GM23338 (cell line): Measurements from ENCODE around the gene CYP19A1. TPM values are rescaled to one million over a fixed set of nuclear protein-coding genes. Genes with fewer than 3 reads are reported as not detected.

ENCODE experiments used
- ATAC-seq: fragments of 200-7000 bp; cut with Tn5 transposase; 3 replicates; pipeline ENCODE4 v1.9.1; 2020
- DNase-seq: peaks from one replicate; pipeline ENCODE4 v3.0.0-alpha.2; 2015; ENCODE audit warnings: low spot score
- H2AFZ ChIP-seq: fragments of 200-600 bp; sonication (generic); 2 replicates; pipeline ENCODE4 v1.8.0; 2016; ENCODE audit warnings: antibody characterized with exemption, mild to moderate bottlenecking, moderate library complexity
- H3F3A ChIP-seq: fragments of 200-600 bp; sonication (generic); replicated peaks from 2 replicates; pipeline ENCODE4 v1.8.0; 2017; ENCODE audit warnings: antibody characterized with exemption, mixed run types, low read depth
- H3K27ac ChIP-seq: fragments of 200-600 bp; sonication (generic); 2 replicates; pipeline ENCODE4 v1.6.1; 2016; ENCODE audit warnings: low read depth
- H3K27me3 ChIP-seq: fragments of 200-600 bp; sonication (generic); 2 replicates; pipeline ENCODE4 v1.8.0; 2016; ENCODE audit warnings: mild to moderate bottlenecking, mixed run types, moderate library complexity; ENCODE audit not compliant: insufficient read depth
- H3K36me3 ChIP-seq: fragments of 200-600 bp; sonication (generic); 2 replicates; pipeline ENCODE4 v1.8.0; 2016; ENCODE audit warnings: mild to moderate bottlenecking; ENCODE audit not compliant: insufficient read depth
- H3K4me1 ChIP-seq: fragments of 200-600 bp; sonication (generic); 2 replicates; pipeline ENCODE4 v1.8.0; 2016; ENCODE audit warnings: mild to moderate bottlenecking, moderate library complexity; ENCODE audit not compliant: insufficient read depth
- H3K4me2 ChIP-seq: fragments of 200-600 bp; sonication (generic); 2 replicates; pipeline ENCODE4 v1.7.1; 2017; ENCODE audit warnings: mixed run types
- H3K4me3 ChIP-seq: fragments of 200-600 bp; sonication (generic); 2 replicates; pipeline ENCODE4 v1.6.1; 2016; ENCODE audit warnings: mixed run types
- H3K79me2 ChIP-seq: fragments of 200-600 bp; sonication (generic); replicated peaks from 2 replicates; pipeline ENCODE4 v1.8.0; 2017; ENCODE audit warnings: mild to moderate bottlenecking; ENCODE audit not compliant: insufficient read depth
- H3K9me2 ChIP-seq: fragments of 200-600 bp; sonication (generic); 2 replicates; pipeline ENCODE4 v1.8.0; 2017; ENCODE audit not compliant: insufficient read depth
- H4K20me1 ChIP-seq: fragments of 200-600 bp; sonication (generic); replicated peaks from 2 replicates; pipeline ENCODE4 v1.8.0; 2017; ENCODE audit warnings: mild to moderate bottlenecking; ENCODE audit not compliant: insufficient read depth
- H3K27ac Mint-ChIP-seq: 2 replicates; pipeline ENCODE4 v1.8.0; 2020; ENCODE audit warnings: inconsistent platforms, mild to moderate bottlenecking, moderate library complexity, mixed read lengths
- H3K27me3 Mint-ChIP-seq: 3 replicates; pipeline ENCODE4 v1.8.0; 2022; ENCODE audit warnings: low read depth, mild to moderate bottlenecking, moderate library complexity, mixed read lengths, inconsistent platforms; ENCODE audit not compliant: insufficient read depth, poor library complexity
- H3K36me3 Mint-ChIP-seq: 3 replicates; pipeline ENCODE4 v1.8.0; 2021; ENCODE audit warnings: low read depth, mild to moderate bottlenecking, inconsistent platforms, moderate library complexity, mixed read lengths
- H3K4me1 Mint-ChIP-seq: 3 replicates; pipeline ENCODE4 v1.8.0; 2020; ENCODE audit warnings: mild to moderate bottlenecking, inconsistent platforms, mixed read lengths
- H3K4me3 Mint-ChIP-seq: 3 replicates; pipeline ENCODE4 v1.8.0; 2021; ENCODE audit warnings: moderate library complexity, mild to moderate bottlenecking, inconsistent platforms, mixed read lengths
- H3K9me3 Mint-ChIP-seq: 3 replicates; pipeline ENCODE4 v1.8.0; 2020; ENCODE audit warnings: moderate library complexity, mild to moderate bottlenecking, inconsistent platforms, mixed read lengths
- CREB1 ChIP-seq: fragments of 250-450 bp; sonication (Bioruptor Pico); IDR thresholded peaks from 2 replicates; pipeline ENCODE4 v1.5.0; 2020; ENCODE audit warnings: low read depth, mild to moderate bottlenecking, moderate library complexity
- CTCF ChIP-seq, 2 experiments: fragments of 200-600 bp in 1 of 2; sonication (generic) in 1 of 2; conservative IDR thresholded peaks; 2 replicates each; pipeline versions ENCODE4 v1.5.1 to v1.6.1; 2016 to 2017; ENCODE audit warnings: antibody characterized with exemption in 2 of 2, low read depth in 2 of 2, mild to moderate bottlenecking in 2 of 2, moderate library complexity in 1 of 2
- EZH2 ChIP-seq: fragments of 200-600 bp; sonication (generic); IDR thresholded peaks from one replicate; pipeline ENCODE4 v1.8.0; 2017; ENCODE audit warnings: antibody characterized with exemption, mild to moderate bottlenecking, low read depth; ENCODE audit not compliant: unreplicated experiment
- EZH2phosphoT487 ChIP-seq: fragments of 200-600 bp; sonication (generic); IDR thresholded peaks from one replicate; pipeline ENCODE4 v1.8.1; 2018; ENCODE audit warnings: antibody characterized with exemption; ENCODE audit not compliant: unreplicated experiment
- JUNB ChIP-seq: IDR thresholded peaks from one replicate; pipeline ENCODE4 v1.6.1; 2016; ENCODE audit warnings: antibody characterized with exemption; ENCODE audit not compliant: unreplicated experiment
- NANOG ChIP-seq: IDR thresholded peaks from 2 replicates; pipeline ENCODE4 v1.6.1; 2016; ENCODE audit warnings: antibody characterized with exemption, borderline replicate concordance
- POLR2AphosphoS5 ChIP-seq: IDR thresholded peaks from 2 replicates; pipeline ENCODE4 v1.6.1; 2016; ENCODE audit warnings: antibody characterized with exemption, low read depth
- REST ChIP-seq: IDR thresholded peaks from one replicate; pipeline ENCODE4 v1.6.1; 2018; ENCODE audit warnings: antibody characterized with exemption; ENCODE audit not compliant: unreplicated experiment
- STAT1 ChIP-seq: IDR thresholded peaks from one replicate; pipeline ENCODE4 v1.6.1; 2016; ENCODE audit warnings: antibody characterized with exemption; ENCODE audit not compliant: unreplicated experiment
- ZNF114 ChIP-seq: fragments of 250-450 bp; sonication (Bioruptor Pico); IDR thresholded peaks from 2 replicates; pipeline ENCODE4 v1.5.0; 2020; ENCODE audit warnings: mild to moderate bottlenecking, moderate library complexity
- ZNF331 ChIP-seq: fragments of 250-450 bp; sonication (Bioruptor Pico); IDR thresholded peaks from 2 replicates; pipeline ENCODE4 v1.5.0; 2020; ENCODE audit warnings: low read depth, mild to moderate bottlenecking, moderate library complexity
- ZNF462 ChIP-seq: fragments of 250-450 bp; sonication (Bioruptor Pico); IDR thresholded peaks from 2 replicates; pipeline ENCODE4 v1.5.0; 2020; ENCODE audit warnings: mild to moderate bottlenecking, moderate library complexity
- polyA plus RNA-seq: library from polyadenylated mRNA; unstranded; fragments of >200 nt; fragmentation: Nextera tagmentation; extraction: Ambion mirVana; gene quantifications from 2 replicates; pipeline ENCODE4 v1.2.1, GENCODE V29; 2016
- total RNA-seq: library from RNA; depleted of rRNA; stranded (reverse); fragments of >200 nt; shearing (Covaris generic); gene quantifications from 2 replicates; pipeline ENCODE4 v1.2.3, GENCODE V29; 2014
- TF ChIP-seq, protein P1 (sequence below): IDR thresholded peaks from 2 replicates; pipeline ENCODE4 v1.6.1; 2016; ENCODE audit warnings: antibody characterized with exemption

Gene CYP19A1
- total and polyA plus RNA-seq, 2 experiments from 2014 or later, result 0.42 TPM; not detected in 1

DNA sequence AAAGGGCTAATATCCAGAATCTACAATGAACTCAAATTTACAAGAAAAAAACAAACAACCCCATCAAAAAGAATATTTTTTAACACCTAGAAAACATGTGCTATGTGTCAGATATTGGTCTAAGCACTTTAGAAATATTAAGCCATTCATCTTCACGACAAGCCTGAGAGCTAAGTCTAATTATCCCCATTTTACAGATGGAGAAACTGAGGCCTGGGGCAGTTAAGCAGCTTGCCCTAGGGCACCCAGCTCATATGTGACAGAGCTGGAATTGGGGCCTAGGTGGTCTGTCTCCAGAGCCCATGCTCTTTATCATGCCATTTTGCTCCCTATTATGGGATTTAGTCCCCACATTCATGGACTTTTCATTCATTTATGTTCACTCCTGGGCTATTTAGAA lies 92.8 kb downstream of the CYP19A1 start:
- Mint-ChIP-seq H3K4me3 (no peak overlapping the region), H3K27ac (no peak overlapping the region), H3K27me3 (peaks cover 5% of the 10 kb centered on the region), H3K4me1 (peaks cover 15% of the 10 kb centered on the region), H3K9me3 (no peaks in the 10 kb centered on the region), H3K36me3 (no peaks in the 10 kb centered on the region)
- Histone ChIP-seq H3K4me2 (no peak overlapping the region), H4K20me1 (no peaks in the 10 kb centered on the region; the same call in 1 of the 2 replicates), H3F3A (no peaks in the 10 kb centered on the region), H3K27ac (no peak overlapping the region), H3K4me1 (peaks cover 9% of the 10 kb centered on the region), H3K27me3 (no peaks in the 10 kb centered on the region), H3K4me3 (no peak overlapping the region), H3K79me2 (no peaks in the 10 kb centered on the region), H3K36me3 (no peaks in the 10 kb centered on the region), H3K9me2 (peaks cover 8% of the 10 kb centered on the region; the same call in 1 of the 2 replicates), H2AFZ (no peak overlapping the region)
- DNase-seq, result no peak
- ATAC-seq, result no peak
- TF ChIP-seq, protein P1, sequence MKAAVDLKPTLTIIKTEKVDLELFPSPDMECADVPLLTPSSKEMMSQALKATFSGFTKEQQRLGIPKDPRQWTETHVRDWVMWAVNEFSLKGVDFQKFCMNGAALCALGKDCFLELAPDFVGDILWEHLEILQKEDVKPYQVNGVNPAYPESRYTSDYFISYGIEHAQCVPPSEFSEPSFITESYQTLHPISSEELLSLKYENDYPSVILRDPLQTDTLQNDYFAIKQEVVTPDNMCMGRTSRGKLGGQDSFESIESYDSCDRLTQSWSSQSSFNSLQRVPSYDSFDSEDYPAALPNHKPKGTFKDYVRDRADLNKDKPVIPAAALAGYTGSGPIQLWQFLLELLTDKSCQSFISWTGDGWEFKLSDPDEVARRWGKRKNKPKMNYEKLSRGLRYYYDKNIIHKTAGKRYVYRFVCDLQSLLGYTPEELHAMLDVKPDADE, result no peak
- TF ChIP-seq REST (no peak), CREB1 (CRISPR knock-in tag) (no peak), NANOG (no peak), STAT1 (no peak), ZNF114 (CRISPR knock-in tag) (no peak), JUNB (no peak), EZH2 (no peak), ZNF462 (no peak), POLR2AphosphoS5 (no peak), EZH2phosphoT487 (no peak), ZNF331 (no peak), CTCF (conservative IDR thresholded peaks at IDR 0.05; ENCODE audit: low read depth in 2 of 2) (no peak)
